GM23338 (cell line): ENCODE data around the gene JUNB. TPM values are rescaled to one million over a fixed set of nuclear protein-coding genes. Genes with fewer than 3 reads are reported as not detected.

Experiments
- ATAC-seq: fragments of 200-7000 bp; cut with Tn5 transposase; 3 replicates; pipeline ENCODE4 v1.9.1; 2020
- DNase-seq: peaks from one replicate; pipeline ENCODE4 v3.0.0-alpha.2; 2015; ENCODE audit warnings: low spot score
- H2AFZ ChIP-seq: fragments of 200-600 bp; sonication (generic); 2 replicates; pipeline ENCODE4 v1.8.0; 2016; ENCODE audit warnings: antibody characterized with exemption, mild to moderate bottlenecking, moderate library complexity
- H3F3A ChIP-seq: fragments of 200-600 bp; sonication (generic); replicated peaks from 2 replicates; pipeline ENCODE4 v1.8.0; 2017; ENCODE audit warnings: antibody characterized with exemption, mixed run types, low read depth
- H3K27ac ChIP-seq: fragments of 200-600 bp; sonication (generic); 2 replicates; pipeline ENCODE4 v1.6.1; 2016; ENCODE audit warnings: low read depth
- H3K27me3 ChIP-seq: fragments of 200-600 bp; sonication (generic); 2 replicates; pipeline ENCODE4 v1.8.0; 2016; ENCODE audit warnings: mild to moderate bottlenecking, mixed run types, moderate library complexity; ENCODE audit not compliant: insufficient read depth
- H3K36me3 ChIP-seq: fragments of 200-600 bp; sonication (generic); 2 replicates; pipeline ENCODE4 v1.8.0; 2016; ENCODE audit warnings: mild to moderate bottlenecking; ENCODE audit not compliant: insufficient read depth
- H3K4me1 ChIP-seq: fragments of 200-600 bp; sonication (generic); 2 replicates; pipeline ENCODE4 v1.8.0; 2016; ENCODE audit warnings: mild to moderate bottlenecking, moderate library complexity; ENCODE audit not compliant: insufficient read depth
- H3K4me2 ChIP-seq: fragments of 200-600 bp; sonication (generic); 2 replicates; pipeline ENCODE4 v1.7.1; 2017; ENCODE audit warnings: mixed run types
- H3K4me3 ChIP-seq: fragments of 200-600 bp; sonication (generic); 2 replicates; pipeline ENCODE4 v1.6.1; 2016; ENCODE audit warnings: mixed run types
- H3K79me2 ChIP-seq: fragments of 200-600 bp; sonication (generic); replicated peaks from 2 replicates; pipeline ENCODE4 v1.8.0; 2017; ENCODE audit warnings: mild to moderate bottlenecking; ENCODE audit not compliant: insufficient read depth
- H3K9me2 ChIP-seq: fragments of 200-600 bp; sonication (generic); 2 replicates; pipeline ENCODE4 v1.8.0; 2017; ENCODE audit not compliant: insufficient read depth
- H4K20me1 ChIP-seq: fragments of 200-600 bp; sonication (generic); replicated peaks from 2 replicates; pipeline ENCODE4 v1.8.0; 2017; ENCODE audit warnings: mild to moderate bottlenecking; ENCODE audit not compliant: insufficient read depth
- H3K27ac Mint-ChIP-seq: 2 replicates; pipeline ENCODE4 v1.8.0; 2020; ENCODE audit warnings: inconsistent platforms, mild to moderate bottlenecking, moderate library complexity, mixed read lengths
- H3K27me3 Mint-ChIP-seq: 3 replicates; pipeline ENCODE4 v1.8.0; 2022; ENCODE audit warnings: low read depth, mild to moderate bottlenecking, moderate library complexity, mixed read lengths, inconsistent platforms; ENCODE audit not compliant: insufficient read depth, poor library complexity
- H3K36me3 Mint-ChIP-seq: 3 replicates; pipeline ENCODE4 v1.8.0; 2021; ENCODE audit warnings: low read depth, mild to moderate bottlenecking, inconsistent platforms, moderate library complexity, mixed read lengths
- H3K4me1 Mint-ChIP-seq: 3 replicates; pipeline ENCODE4 v1.8.0; 2020; ENCODE audit warnings: mild to moderate bottlenecking, inconsistent platforms, mixed read lengths
- H3K4me3 Mint-ChIP-seq: 3 replicates; pipeline ENCODE4 v1.8.0; 2021; ENCODE audit warnings: moderate library complexity, mild to moderate bottlenecking, inconsistent platforms, mixed read lengths
- H3K9me3 Mint-ChIP-seq: 3 replicates; pipeline ENCODE4 v1.8.0; 2020; ENCODE audit warnings: moderate library complexity, mild to moderate bottlenecking, inconsistent platforms, mixed read lengths
- CREB1 ChIP-seq: fragments of 250-450 bp; sonication (Bioruptor Pico); IDR thresholded peaks from 2 replicates; pipeline ENCODE4 v1.5.0; 2020; ENCODE audit warnings: low read depth, mild to moderate bottlenecking, moderate library complexity
- CTCF ChIP-seq, 2 experiments: fragments of 200-600 bp in 1 of 2; sonication (generic) in 1 of 2; conservative IDR thresholded peaks; 2 replicates each; pipeline versions ENCODE4 v1.5.1 to v1.6.1; 2016 to 2017; ENCODE audit warnings: antibody characterized with exemption in 2 of 2, low read depth in 2 of 2, mild to moderate bottlenecking in 2 of 2, moderate library complexity in 1 of 2
- ETS1 ChIP-seq: IDR thresholded peaks from 2 replicates; pipeline ENCODE4 v1.6.1; 2016; ENCODE audit warnings: antibody characterized with exemption
- EZH2 ChIP-seq: fragments of 200-600 bp; sonication (generic); IDR thresholded peaks from one replicate; pipeline ENCODE4 v1.8.0; 2017; ENCODE audit warnings: antibody characterized with exemption, mild to moderate bottlenecking, low read depth; ENCODE audit not compliant: unreplicated experiment
- EZH2phosphoT487 ChIP-seq: fragments of 200-600 bp; sonication (generic); IDR thresholded peaks from one replicate; pipeline ENCODE4 v1.8.1; 2018; ENCODE audit warnings: antibody characterized with exemption; ENCODE audit not compliant: unreplicated experiment
- JUNB ChIP-seq: IDR thresholded peaks from one replicate; pipeline ENCODE4 v1.6.1; 2016; ENCODE audit warnings: antibody characterized with exemption; ENCODE audit not compliant: unreplicated experiment
- NANOG ChIP-seq: IDR thresholded peaks from 2 replicates; pipeline ENCODE4 v1.6.1; 2016; ENCODE audit warnings: antibody characterized with exemption, borderline replicate concordance
- POLR2AphosphoS5 ChIP-seq: IDR thresholded peaks from 2 replicates; pipeline ENCODE4 v1.6.1; 2016; ENCODE audit warnings: antibody characterized with exemption, low read depth
- REST ChIP-seq: IDR thresholded peaks from one replicate; pipeline ENCODE4 v1.6.1; 2018; ENCODE audit warnings: antibody characterized with exemption; ENCODE audit not compliant: unreplicated experiment
- STAT1 ChIP-seq: IDR thresholded peaks from one replicate; pipeline ENCODE4 v1.6.1; 2016; ENCODE audit warnings: antibody characterized with exemption; ENCODE audit not compliant: unreplicated experiment
- ZNF114 ChIP-seq: fragments of 250-450 bp; sonication (Bioruptor Pico); IDR thresholded peaks from 2 replicates; pipeline ENCODE4 v1.5.0; 2020; ENCODE audit warnings: mild to moderate bottlenecking, moderate library complexity
- ZNF331 ChIP-seq: fragments of 250-450 bp; sonication (Bioruptor Pico); IDR thresholded peaks from 2 replicates; pipeline ENCODE4 v1.5.0; 2020; ENCODE audit warnings: low read depth, mild to moderate bottlenecking, moderate library complexity
- polyA plus RNA-seq: library from polyadenylated mRNA; unstranded; fragments of >200 nt; fragmentation: Nextera tagmentation; extraction: Ambion mirVana; gene quantifications from 2 replicates; pipeline ENCODE4 v1.2.1, GENCODE V29; 2016
- total RNA-seq: library from RNA; depleted of rRNA; stranded (reverse); fragments of >200 nt; shearing (Covaris generic); gene quantifications from 2 replicates; pipeline ENCODE4 v1.2.3, GENCODE V29; 2014

Gene JUNB
- total and polyA plus RNA-seq, 2 experiments from 2014 or later = 7.7 to 20.2 TPM

GRCh38 chr19:12778017-12778904 lies 13.0 kb upstream of the JUNB start:
- Mint-ChIP-seq H3K27ac (peak overlapping the region; percentile 30; the same call in 1 of the 2 replicates), H3K27me3 (peaks cover 16% of the 10 kb centered on the region), H3K9me3 (no peaks in the 10 kb centered on the region; the same call in 2 of the 3 replicates), H3K36me3 (peaks cover 14% of the 10 kb centered on the region), H3K4me1 (peaks cover 29% of the 10 kb centered on the region), H3K4me3 (peak overlapping the region; percentile 84)
- Histone ChIP-seq H3K27me3 (no peaks in the 10 kb centered on the region), H3K4me1 (peaks cover 18% of the 10 kb centered on the region), H3K4me2 (peak overlapping the region; percentile 98), H2AFZ (peak overlapping the region; percentile 96), H3F3A (peaks cover 38% of the 10 kb centered on the region), H4K20me1 (no peaks in the 10 kb centered on the region; the same call in 1 of the 2 replicates), H3K27ac (peak overlapping the region; percentile 79), H3K9me2 (no peaks in the 10 kb centered on the region), H3K79me2 (peaks cover 6% of the 10 kb centered on the region; the same call in 1 of the 2 replicates), H3K36me3 (0 out of 2 replicates have a peak, but pooled peaks cover 7% of the 10 kb centered on the region), H3K4me3 (peak overlapping the region; percentile 83)
- DNase-seq (peak; percentile 68), ATAC-seq (peak; percentile 21)
- TF ChIP-seq REST (no peak), POLR2AphosphoS5 (peak; percentile 47)

- H3K9me3 Mint-ChIP-seq = no peaks in the 10 kb centered on the region; the same call in 2 of the 3 replicates
- Histone ChIP-seq H3K27me3 (no peaks in the 10 kb centered on the region), H3K79me2 (peaks cover 5% of the 10 kb centered on the region; the same call in 1 of the 2 replicates), H2AFZ (peak overlapping the region; percentile 19; the same call in 1 of the 2 replicates), H3K36me3 (0 out of 2 replicates have a peak, but pooled peaks cover 7% of the 10 kb centered on the region), H4K20me1 (no peaks in the 10 kb centered on the region; the same call in 1 of the 2 replicates), H3K4me1 (peaks cover 24% of the 10 kb centered on the region), H3K27ac (peak overlapping the region; percentile 79), H3K4me2 (peak overlapping the region; percentile 98), H3K9me2 (no peaks in the 10 kb centered on the region), H3F3A (peaks cover 39% of the 10 kb centered on the region), H3K4me3 (peak overlapping the region; percentile 83)
- peaks cover 28% of the 10 kb centered on the region for H3K4me1 Mint-ChIP-seq
- peaks cover 8% of the 10 kb centered on the region for H3K36me3 Mint-ChIP-seq
- no peak overlapping the region; the same call in 1 of the 2 replicates for H3K27ac Mint-ChIP-seq
- peak overlapping the region; percentile 84 for H3K4me3 Mint-ChIP-seq
- H3K27me3 Mint-ChIP-seq = peaks cover 15% of the 10 kb centered on the region
- ATAC-seq (no peak), DNase-seq (peak; percentile 54)
- TF ChIP-seq ZNF114 (CRISPR knock-in tag) (no peak), ZNF331 (CRISPR knock-in tag) (no peak), NANOG (no peak), CTCF (conservative IDR thresholded peaks at IDR 0.05; ENCODE audit: low read depth in 2 of 2) (no peak), ETS1 (no peak), EZH2 (no peak), CREB1 (CRISPR knock-in tag) (no peak), EZH2phosphoT487 (no peak), JUNB (no peak), POLR2AphosphoS5 (no peak), STAT1 (no peak)
Measured at GRCh38 chr19:12778905-12779161, 12.5 kb upstream of the JUNB start.
